H1 (cell line): ENCODE measurements around the gene NIM1K. TPM values are rescaled to one million over a fixed set of nuclear protein-coding genes. Genes with fewer than 3 reads are reported as not detected.

ENCODE experiments used
- CBX8 ChIP-seq: fragments of 300-800, 300-1000 bp; sonication (generic); IDR thresholded peaks from 2 replicates; pipeline ENCODE4 v1.7.1; 2016; ENCODE audit warnings: low read depth, low read length, borderline replicate concordance
- EGR1 ChIP-seq: IDR thresholded peaks from 2 replicates; pipeline ENCODE4 v1.6.1; 2011; ENCODE audit warnings: low read depth, low read length, borderline replicate concordance
- KDM5A ChIP-seq: fragments of 200-600 bp; IDR thresholded peaks from 2 replicates; pipeline ENCODE4 v1.7.1; 2012; ENCODE audit warnings: mild to moderate bottlenecking, low read length, inconsistent platforms, mixed read lengths
- SAP30 ChIP-seq: fragments of 300-600 bp; sonication (generic); IDR thresholded peaks from 2 replicates; pipeline ENCODE4 v1.7.1; 2012; ENCODE audit warnings: low read length, moderate library complexity, mild to moderate bottlenecking, inconsistent platforms; ENCODE audit not compliant: insufficient read depth, insufficient replicate concordance
- SP4 ChIP-seq: IDR thresholded peaks from 2 replicates; pipeline ENCODE4 v1.6.1; 2012; ENCODE audit warnings: low read length, inconsistent platforms
- SRF ChIP-seq: IDR thresholded peaks from 2 replicates; pipeline ENCODE4 v1.6.1; 2011; ENCODE audit warnings: mild to moderate bottlenecking, low read depth, low read length, moderate library complexity
- SUZ12 ChIP-seq: fragments of 200-600 bp; sonication (generic); IDR thresholded peaks from 2 replicates; pipeline ENCODE4 v1.6.1; 2012; ENCODE audit warnings: mild to moderate bottlenecking, inconsistent platforms, low read length, moderate library complexity, mixed read lengths
- polyA plus RNA-seq, 7 experiments: library from polyadenylated mRNA; depleted of rRNA in 3 of 7; stranded (reverse) in 5 of 7; unstranded in 2 of 7; fragments of >200 nt in 5 of 7; fragments of 200-250 nt in 2 of 7; gene quantifications; 1 replicate in 5 of 7; 2 replicates in 1 of 7; 4 replicates in 1 of 7; pipeline versions ENCODE4 v1.2.1 to v1.2.3, GENCODE V29; 2011 to 2013; ENCODE audit warnings: missing spikeins in 2 of 7, mixed read lengths in 2 of 7
- total RNA-seq: library from RNA; stranded (reverse); fragmentation: NEBNext Ultra II Directional; extraction: Animal tissue kit (Norgen Biotek cat#: 25700); gene quantifications from 2 replicates; pipeline ENCODE4 v1.2.1, GENCODE V29; 2021
- TF ChIP-seq, protein P1 (sequence below): fragments of 300-600 bp; sonication (generic); IDR thresholded peaks from 2 replicates; pipeline ENCODE4 v1.7.1; 2012; ENCODE audit warnings: low read length, moderate library complexity, mild to moderate bottlenecking, inconsistent platforms; ENCODE audit not compliant: insufficient replicate concordance

NIM1K gene
- total and polyA plus RNA-seq, 2 of the 8 experiments (the other 6 are each of a cell fraction or from before 2014, with no cell fraction given): not detected

DNA sequence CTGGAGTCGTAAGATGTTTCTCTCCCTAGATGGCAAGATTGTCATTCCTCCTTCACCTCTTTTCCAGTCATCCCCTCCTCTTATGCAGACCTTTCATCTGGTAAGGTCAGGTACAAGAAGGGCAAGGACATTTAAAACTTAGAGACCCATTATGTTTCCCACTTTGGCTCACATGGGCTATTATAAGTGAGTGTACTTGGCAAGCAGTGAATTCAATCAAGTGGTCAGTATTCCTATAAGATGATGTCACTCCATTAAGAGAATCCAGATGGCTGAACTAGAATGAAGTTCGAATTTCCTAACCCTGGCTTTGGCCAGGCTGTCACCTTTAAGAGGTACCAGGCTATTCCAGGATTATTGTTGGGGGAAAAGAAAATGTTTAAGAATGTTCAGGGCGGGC lies 39.1 kb upstream of the NIM1K start (continued):
- TF ChIP-seq, protein P1, sequence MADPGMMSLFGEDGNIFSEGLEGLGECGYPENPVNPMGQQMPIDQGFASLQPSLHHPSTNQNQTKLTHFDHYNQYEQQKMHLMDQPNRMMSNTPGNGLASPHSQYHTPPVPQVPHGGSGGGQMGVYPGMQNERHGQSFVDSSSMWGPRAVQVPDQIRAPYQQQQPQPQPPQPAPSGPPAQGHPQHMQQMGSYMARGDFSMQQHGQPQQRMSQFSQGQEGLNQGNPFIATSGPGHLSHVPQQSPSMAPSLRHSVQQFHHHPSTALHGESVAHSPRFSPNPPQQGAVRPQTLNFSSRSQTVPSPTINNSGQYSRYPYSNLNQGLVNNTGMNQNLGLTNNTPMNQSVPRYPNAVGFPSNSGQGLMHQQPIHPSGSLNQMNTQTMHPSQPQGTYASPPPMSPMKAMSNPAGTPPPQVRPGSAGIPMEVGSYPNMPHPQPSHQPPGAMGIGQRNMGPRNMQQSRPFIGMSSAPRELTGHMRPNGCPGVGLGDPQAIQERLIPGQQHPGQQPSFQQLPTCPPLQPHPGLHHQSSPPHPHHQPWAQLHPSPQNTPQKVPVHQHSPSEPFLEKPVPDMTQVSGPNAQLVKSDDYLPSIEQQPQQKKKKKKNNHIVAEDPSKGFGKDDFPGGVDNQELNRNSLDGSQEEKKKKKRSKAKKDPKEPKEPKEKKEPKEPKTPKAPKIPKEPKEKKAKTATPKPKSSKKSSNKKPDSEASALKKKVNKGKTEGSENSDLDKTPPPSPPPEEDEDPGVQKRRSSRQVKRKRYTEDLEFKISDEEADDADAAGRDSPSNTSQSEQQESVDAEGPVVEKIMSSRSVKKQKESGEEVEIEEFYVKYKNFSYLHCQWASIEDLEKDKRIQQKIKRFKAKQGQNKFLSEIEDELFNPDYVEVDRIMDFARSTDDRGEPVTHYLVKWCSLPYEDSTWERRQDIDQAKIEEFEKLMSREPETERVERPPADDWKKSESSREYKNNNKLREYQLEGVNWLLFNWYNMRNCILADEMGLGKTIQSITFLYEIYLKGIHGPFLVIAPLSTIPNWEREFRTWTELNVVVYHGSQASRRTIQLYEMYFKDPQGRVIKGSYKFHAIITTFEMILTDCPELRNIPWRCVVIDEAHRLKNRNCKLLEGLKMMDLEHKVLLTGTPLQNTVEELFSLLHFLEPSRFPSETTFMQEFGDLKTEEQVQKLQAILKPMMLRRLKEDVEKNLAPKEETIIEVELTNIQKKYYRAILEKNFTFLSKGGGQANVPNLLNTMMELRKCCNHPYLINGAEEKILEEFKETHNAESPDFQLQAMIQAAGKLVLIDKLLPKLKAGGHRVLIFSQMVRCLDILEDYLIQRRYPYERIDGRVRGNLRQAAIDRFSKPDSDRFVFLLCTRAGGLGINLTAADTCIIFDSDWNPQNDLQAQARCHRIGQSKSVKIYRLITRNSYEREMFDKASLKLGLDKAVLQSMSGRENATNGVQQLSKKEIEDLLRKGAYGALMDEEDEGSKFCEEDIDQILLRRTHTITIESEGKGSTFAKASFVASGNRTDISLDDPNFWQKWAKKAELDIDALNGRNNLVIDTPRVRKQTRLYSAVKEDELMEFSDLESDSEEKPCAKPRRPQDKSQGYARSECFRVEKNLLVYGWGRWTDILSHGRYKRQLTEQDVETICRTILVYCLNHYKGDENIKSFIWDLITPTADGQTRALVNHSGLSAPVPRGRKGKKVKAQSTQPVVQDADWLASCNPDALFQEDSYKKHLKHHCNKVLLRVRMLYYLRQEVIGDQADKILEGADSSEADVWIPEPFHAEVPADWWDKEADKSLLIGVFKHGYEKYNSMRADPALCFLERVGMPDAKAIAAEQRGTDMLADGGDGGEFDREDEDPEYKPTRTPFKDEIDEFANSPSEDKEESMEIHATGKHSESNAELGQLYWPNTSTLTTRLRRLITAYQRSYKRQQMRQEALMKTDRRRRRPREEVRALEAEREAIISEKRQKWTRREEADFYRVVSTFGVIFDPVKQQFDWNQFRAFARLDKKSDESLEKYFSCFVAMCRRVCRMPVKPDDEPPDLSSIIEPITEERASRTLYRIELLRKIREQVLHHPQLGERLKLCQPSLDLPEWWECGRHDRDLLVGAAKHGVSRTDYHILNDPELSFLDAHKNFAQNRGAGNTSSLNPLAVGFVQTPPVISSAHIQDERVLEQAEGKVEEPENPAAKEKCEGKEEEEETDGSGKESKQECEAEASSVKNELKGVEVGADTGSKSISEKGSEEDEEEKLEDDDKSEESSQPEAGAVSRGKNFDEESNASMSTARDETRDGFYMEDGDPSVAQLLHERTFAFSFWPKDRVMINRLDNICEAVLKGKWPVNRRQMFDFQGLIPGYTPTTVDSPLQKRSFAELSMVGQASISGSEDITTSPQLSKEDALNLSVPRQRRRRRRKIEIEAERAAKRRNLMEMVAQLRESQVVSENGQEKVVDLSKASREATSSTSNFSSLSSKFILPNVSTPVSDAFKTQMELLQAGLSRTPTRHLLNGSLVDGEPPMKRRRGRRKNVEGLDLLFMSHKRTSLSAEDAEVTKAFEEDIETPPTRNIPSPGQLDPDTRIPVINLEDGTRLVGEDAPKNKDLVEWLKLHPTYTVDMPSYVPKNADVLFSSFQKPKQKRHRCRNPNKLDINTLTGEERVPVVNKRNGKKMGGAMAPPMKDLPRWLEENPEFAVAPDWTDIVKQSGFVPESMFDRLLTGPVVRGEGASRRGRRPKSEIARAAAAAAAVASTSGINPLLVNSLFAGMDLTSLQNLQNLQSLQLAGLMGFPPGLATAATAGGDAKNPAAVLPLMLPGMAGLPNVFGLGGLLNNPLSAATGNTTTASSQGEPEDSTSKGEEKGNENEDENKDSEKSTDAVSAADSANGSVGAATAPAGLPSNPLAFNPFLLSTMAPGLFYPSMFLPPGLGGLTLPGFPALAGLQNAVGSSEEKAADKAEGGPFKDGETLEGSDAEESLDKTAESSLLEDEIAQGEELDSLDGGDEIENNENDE: no peak
- TF ChIP-seq KDM5A (no peak), EGR1 (no peak), SUZ12 (no peak), CBX8 (no peak), SAP30 (no peak), SRF (no peak), SP4 (no peak)
